Thoracic aorta (tissue), 2 donors: Measurements from ENCODE around the gene EYA4. TPM values are rescaled to one million over a fixed set of nuclear protein-coding genes. Genes with fewer than 3 reads are reported as not detected.
"Not testable (repeated sequence)": the region's sequence is repeated elsewhere in the genome, so short reads cannot be mapped to it uniquely, and the experiment has no call there.

Source experiments
- ATAC-seq: fragments of 150-250 bp; one replicate; pipeline ENCODE4 v1.8.0; 2017; ENCODE audit warnings: low read depth; ENCODE audit not compliant: insufficient number of reproducible peaks, low FRiP score
- DNase-seq: peaks from one replicate; pipeline ENCODE4 v3.0.0-alpha.2; 2020; ENCODE audit warnings: low spot score
- H3K27ac ChIP-seq, 2 donors: fragments of 200-600 bp; sonication (generic); 1 replicate in 1 of 2; 2 replicates in 1 of 2; pipeline ENCODE4 v1.5.1; 2016; ENCODE audit warnings: mild to moderate bottlenecking in 2 of 2, moderate library complexity in 2 of 2
- H3K27me3 ChIP-seq: fragments of 200-600 bp; sonication (generic); replicated peaks from 2 replicates; pipeline ENCODE4 v1.6.0; 2016; ENCODE audit warnings: mild to moderate bottlenecking; ENCODE audit not compliant: insufficient read depth
- H3K36me3 ChIP-seq: fragments of 200-600 bp; sonication (generic); one replicate; pipeline ENCODE4 v1.5.1; 2016
- H3K4me1 ChIP-seq, 2 donors: fragments of 200-600 bp; sonication (generic); 1 replicate in 1 of 2; 2 replicates in 1 of 2; pipeline versions ENCODE4 v1.5.1 to v1.6.0; 2016; ENCODE audit warnings: low read depth in 2 of 2, mild to moderate bottlenecking in 1 of 2; ENCODE audit not compliant: control insufficient read depth in 1 of 2
- H3K4me3 ChIP-seq: fragments of 200-600 bp; sonication (generic); 2 replicates; pipeline ENCODE4 v1.5.1; 2016; ENCODE audit warnings: mild to moderate bottlenecking
- H3K9me3 ChIP-seq: fragments of 200-600 bp; sonication (generic); 2 replicates; pipeline ENCODE4 v1.5.1; 2016
- total RNA-seq, 2 donors: library from RNA; depleted of rRNA; stranded (reverse); fragments of >200 nt; gene quantifications; one replicate each; pipeline versions ENCODE4 v1.1.0 to v1.2.3, GENCODE V29; 2016
- TF ChIP-seq, protein P1 (sequence below): fragments of 200-600 bp; sonication (generic); IDR thresholded peaks from one replicate; pipeline ENCODE4 v1.5.1; 2019; ENCODE audit warnings: antibody characterized with exemption

The EYA4 gene
- total RNA-seq, 2 donors from 2014 or later: 1.3 to 3.0 TPM

DNA sequence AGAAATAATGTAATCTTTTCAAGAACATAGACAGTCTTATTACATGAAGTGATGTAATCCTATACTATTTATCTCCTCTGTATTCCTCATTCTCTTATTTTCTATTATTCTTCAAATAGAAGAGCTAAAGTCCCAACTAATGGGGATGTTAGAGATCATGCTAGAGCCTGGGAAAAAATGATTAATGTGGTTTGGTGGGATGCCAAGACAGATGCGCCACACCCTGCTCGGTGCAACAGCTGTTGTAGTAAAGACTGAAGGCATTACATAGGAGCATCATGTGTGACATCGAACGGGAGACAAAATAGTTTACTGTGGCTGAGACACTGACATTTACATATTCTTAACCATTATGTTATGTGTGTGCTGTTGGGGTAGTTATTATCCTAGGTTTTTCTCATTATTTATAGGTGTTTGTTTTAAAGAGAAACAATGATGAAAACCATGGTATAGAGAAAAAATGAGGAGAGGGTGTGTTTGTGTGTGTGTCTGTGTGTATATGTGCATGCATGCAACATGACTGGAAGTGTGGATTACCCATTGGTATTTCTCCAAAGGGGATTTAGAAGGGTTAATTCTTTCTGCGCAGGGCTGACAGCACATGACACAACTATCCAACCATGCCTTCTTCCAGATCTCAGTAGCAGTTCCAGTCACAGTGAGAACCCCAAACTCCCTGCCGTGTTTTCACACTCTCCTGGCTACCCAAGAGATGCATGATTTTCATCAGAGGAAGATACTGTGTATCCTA is 155.3 kb downstream of the EYA4 start:
- Histone ChIP-seq H3K36me3 (no peaks in the 10 kb centered on the region), H3K4me3 (no peak overlapping the region), H3K4me1 (no peaks in the 10 kb centered on the region), H3K27ac (no peak overlapping the region), H3K27me3 (no peaks in the 10 kb centered on the region), H3K9me3 (no peaks in the 10 kb centered on the region)
- no peak for DNase-seq
- TF ChIP-seq, protein P1, sequence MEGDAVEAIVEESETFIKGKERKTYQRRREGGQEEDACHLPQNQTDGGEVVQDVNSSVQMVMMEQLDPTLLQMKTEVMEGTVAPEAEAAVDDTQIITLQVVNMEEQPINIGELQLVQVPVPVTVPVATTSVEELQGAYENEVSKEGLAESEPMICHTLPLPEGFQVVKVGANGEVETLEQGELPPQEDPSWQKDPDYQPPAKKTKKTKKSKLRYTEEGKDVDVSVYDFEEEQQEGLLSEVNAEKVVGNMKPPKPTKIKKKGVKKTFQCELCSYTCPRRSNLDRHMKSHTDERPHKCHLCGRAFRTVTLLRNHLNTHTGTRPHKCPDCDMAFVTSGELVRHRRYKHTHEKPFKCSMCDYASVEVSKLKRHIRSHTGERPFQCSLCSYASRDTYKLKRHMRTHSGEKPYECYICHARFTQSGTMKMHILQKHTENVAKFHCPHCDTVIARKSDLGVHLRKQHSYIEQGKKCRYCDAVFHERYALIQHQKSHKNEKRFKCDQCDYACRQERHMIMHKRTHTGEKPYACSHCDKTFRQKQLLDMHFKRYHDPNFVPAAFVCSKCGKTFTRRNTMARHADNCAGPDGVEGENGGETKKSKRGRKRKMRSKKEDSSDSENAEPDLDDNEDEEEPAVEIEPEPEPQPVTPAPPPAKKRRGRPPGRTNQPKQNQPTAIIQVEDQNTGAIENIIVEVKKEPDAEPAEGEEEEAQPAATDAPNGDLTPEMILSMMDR: no peak
- ATAC-seq: no peak

DNA sequence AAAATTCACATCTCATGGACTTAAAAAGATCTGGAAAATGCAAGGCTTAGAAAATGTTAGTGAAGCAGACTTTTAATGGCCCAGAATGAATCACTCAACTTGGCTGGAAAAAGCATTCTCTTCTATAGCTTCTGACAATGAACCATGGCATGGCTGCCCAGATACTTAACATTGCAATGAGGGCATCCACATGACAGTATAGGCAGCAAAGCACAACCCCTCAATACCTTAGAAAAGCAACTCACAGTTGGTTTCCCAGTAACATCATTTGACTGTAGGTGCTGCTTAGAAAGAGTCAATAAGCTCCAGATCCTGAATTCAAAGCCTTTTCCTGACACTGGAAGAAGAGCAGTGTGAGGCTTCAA is 155.8 kb downstream of the EYA4 start:
- no peak overlapping the region for H3K27ac ChIP-seq
- TF ChIP-seq, protein P1: no peak
- no peak for DNase-seq
- H3K9me3 ChIP-seq: no peaks in the 10 kb centered on the region
- H3K4me1 ChIP-seq: no peaks in the 10 kb centered on the region
- no peak overlapping the region for H3K4me3 ChIP-seq
- no peaks in the 10 kb centered on the region for H3K36me3 ChIP-seq
- H3K27me3 ChIP-seq: no peaks in the 10 kb centered on the region
- no peak for ATAC-seq

DNA sequence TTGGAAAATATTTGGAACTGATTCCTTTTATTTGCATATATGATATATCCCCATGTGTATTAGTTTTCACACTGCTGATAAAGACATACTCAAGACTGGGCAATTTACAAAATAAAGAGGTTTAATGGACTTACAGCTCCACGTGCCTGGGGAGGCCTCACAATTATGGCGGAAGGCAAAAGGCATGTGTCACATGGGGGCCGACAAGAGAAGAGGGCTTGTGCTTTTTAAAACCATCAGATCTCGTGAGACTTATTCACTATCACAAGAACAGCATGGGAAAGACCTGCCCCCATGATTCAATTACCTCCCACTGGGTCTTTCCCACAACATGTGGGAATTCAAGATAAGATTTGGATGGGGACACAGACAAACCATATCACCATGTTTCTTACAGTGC is 156.4 kb downstream of the EYA4 start:
- not testable (repeated sequence) for H3K36me3 ChIP-seq, DNase-seq, H3K27me3 ChIP-seq, H3K4me1 ChIP-seq, H3K4me3 ChIP-seq, ATAC-seq, H3K9me3 ChIP-seq, H3K27ac ChIP-seq

DNA sequence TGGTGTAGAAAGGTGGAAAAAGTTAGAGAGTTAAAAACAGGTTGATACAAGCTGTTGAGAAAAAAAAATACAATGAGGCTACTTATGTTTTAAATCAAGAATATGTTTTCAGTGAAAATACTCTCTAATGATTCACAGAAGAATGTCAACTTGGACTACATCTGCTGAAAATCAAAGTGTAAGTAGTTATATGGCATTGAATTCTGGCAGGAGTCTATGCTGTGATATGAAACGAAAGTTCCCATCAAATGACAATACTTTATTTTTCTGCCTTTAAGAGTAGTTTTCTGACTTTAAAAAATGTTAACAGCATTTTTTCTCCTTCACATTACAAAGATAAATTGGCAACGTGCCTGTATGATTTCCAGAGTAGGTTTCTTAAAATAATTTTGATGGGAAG is 158.3 kb downstream of the EYA4 start:
- no peaks in the 10 kb centered on the region for H3K36me3 ChIP-seq
- no peaks in the 10 kb centered on the region for H3K27me3 ChIP-seq
- H3K27ac ChIP-seq: no peak overlapping the region
- H3K9me3 ChIP-seq: no peaks in the 10 kb centered on the region
- no peak for ATAC-seq
- no peak for DNase-seq
- no peak overlapping the region for H3K4me3 ChIP-seq
- TF ChIP-seq, protein P1: no peak
- no peaks in the 10 kb centered on the region for H3K4me1 ChIP-seq

DNA sequence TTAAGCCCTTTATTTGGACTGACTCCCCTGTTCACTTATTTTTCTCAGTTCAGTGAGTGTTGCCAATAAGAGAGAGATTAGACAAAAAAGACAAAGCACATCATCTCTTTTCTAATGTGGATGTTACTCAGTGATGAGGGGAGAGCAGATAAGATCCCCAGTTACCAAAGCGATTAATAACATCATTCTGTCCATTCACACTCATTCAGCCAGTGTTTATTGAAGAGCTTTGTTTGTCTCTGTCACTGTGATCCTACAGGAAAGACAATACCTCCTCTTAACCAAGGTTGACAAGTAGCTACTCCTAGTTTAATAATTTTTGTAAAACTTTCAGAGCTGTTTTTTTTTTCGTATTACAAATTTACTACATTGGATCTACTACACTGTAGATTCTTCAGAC is 163.0 kb downstream of the EYA4 start:
- DNase-seq (no peak), ATAC-seq (no peak)
- TF ChIP-seq, protein P1: no peak
- Histone ChIP-seq H3K4me3 (no peak overlapping the region), H3K27ac (no peak overlapping the region), H3K36me3 (no peaks in the 10 kb centered on the region), H3K27me3 (no peaks in the 10 kb centered on the region), H3K9me3 (no peaks in the 10 kb centered on the region), H3K4me1 (no peaks in the 10 kb centered on the region)

DNA sequence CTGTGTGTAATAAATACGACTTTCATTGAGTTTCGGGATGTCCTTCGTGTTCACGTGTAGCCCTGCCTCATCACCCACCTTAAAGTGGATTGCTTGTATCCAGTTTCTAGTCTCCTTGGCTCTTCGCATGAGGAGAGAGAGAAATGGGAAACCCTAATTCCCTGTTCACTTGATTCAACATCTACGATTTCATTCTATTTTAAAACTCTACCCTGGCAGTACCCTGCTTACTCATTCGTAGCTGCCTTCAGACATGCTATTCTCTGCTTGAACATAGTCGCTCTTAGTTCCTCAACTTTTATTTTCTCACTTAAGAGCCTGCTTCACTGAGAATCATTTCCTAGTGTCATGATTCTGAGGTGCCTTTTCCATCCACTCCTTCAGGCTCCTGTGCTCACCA is 163.6 kb downstream of the EYA4 start:
- H3K4me3 ChIP-seq: no peak overlapping the region
- no peak for DNase-seq

More for the DNA sequence above, 163.6 kb downstream of the EYA4 start:
- Histone ChIP-seq H3K4me1 (no peaks in the 10 kb centered on the region), H3K36me3 (no peaks in the 10 kb centered on the region), H3K27ac (no peak overlapping the region), H3K27me3 (no peaks in the 10 kb centered on the region), H3K9me3 (no peaks in the 10 kb centered on the region)
- TF ChIP-seq, protein P1: no peak
- no peak for ATAC-seq
